ENCODE measurements around the gene TBL3. TPM values are rescaled to one million over a fixed set of nuclear protein-coding genes. Genes with fewer than 3 reads are reported as not detected.
"Not testable (repeated sequence)": the region's sequence is repeated elsewhere in the genome, so short reads cannot be mapped to it uniquely, and the experiment has no call there.

Gene TBL3
- total and polyA plus RNA-seq, 4 donors = 12.9 to 39.0 (median 31.7) TPM

DNA sequence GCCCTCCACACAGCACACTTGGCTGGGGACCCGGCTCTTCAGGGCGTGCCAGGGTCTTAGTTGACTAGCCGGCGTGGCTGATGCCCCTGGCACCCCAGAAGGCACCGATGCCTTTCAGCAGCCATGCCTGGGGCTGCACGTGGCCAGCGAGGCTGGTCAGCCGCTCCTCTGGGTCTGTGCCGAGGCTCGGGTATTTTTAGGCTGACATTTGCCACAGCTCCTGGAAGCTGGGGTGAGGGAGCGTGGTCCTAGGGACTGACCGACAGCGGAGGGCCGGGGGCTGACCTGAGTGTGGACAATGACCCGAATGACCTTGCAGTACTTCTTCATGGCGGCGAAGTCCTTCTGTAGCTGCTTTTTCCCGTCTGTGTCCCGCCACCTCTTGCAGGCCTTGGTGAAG, 21.3 kb upstream of the TBL3 start:
- H3K27me3 ChIP-seq (ENCODE audit: control insufficient read depth, insufficient read depth, low read length) = no peaks in the 10 kb centered on the region
- 87% methylated on average over 19 of the region's 19 CpGs for WGBS (ENCODE audit: insufficient coverage)
- no peaks in the 10 kb centered on the region for H3K4me1 ChIP-seq (ENCODE audit: control insufficient read depth, insufficient read depth, low read length)
- H3K27ac ChIP-seq (ENCODE audit: low read depth, low read length) = no peak overlapping the region
- H3K4me3 ChIP-seq (ENCODE audit: low read depth, low read length) = no peak overlapping the region
- peaks cover 3% of the 10 kb centered on the region for H3K36me3 ChIP-seq (ENCODE audit: control insufficient read depth, insufficient read depth, low read length)
- no peak for DNase-seq (ENCODE audit: low read depth in 4 of 6, low spot score in 6 of 6)
- no peaks in the 10 kb centered on the region for H3K9me3 ChIP-seq (ENCODE audit: control insufficient read depth, insufficient read depth, low read length)

DNA sequence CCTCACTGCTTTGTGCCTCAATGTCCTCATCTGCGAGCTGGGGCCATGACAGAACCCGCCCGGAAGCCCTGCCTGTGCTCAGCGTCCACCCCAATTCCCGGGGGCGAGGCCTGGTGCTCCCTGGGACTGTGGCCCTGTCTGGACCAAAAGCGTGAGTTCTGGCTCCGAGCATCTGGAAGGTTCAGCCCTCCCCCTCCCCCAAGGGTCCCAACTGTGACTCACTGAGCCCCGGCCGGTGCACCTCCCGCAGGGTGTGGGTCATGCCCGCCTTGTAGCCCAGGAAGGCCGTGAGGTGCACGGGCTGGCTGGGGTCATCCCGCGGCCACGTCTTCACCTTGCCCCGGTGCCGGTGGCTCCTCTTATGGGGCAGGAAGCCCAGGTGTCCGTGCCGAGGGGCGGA, 18.1 kb upstream of the TBL3 start:
- WGBS (ENCODE audit: insufficient coverage) = 92% methylated on average over 19 of the region's 22 CpGs
- Histone ChIP-seq H3K27me3 (ENCODE audit: control insufficient read depth, insufficient read depth, low read length) (no peaks in the 10 kb centered on the region), H3K4me3 (ENCODE audit: low read depth, low read length) (no peak overlapping the region), H3K27ac (ENCODE audit: low read depth, low read length) (no peak overlapping the region), H3K9me3 (ENCODE audit: control insufficient read depth, insufficient read depth, low read length) (no peaks in the 10 kb centered on the region), H3K36me3 (ENCODE audit: control insufficient read depth, insufficient read depth, low read length) (no peaks in the 10 kb centered on the region), H3K4me1 (ENCODE audit: control insufficient read depth, insufficient read depth, low read length) (peaks cover 2% of the 10 kb centered on the region)
- no peak for DNase-seq (ENCODE audit: low read depth in 4 of 6, low spot score in 6 of 6)

DNA sequence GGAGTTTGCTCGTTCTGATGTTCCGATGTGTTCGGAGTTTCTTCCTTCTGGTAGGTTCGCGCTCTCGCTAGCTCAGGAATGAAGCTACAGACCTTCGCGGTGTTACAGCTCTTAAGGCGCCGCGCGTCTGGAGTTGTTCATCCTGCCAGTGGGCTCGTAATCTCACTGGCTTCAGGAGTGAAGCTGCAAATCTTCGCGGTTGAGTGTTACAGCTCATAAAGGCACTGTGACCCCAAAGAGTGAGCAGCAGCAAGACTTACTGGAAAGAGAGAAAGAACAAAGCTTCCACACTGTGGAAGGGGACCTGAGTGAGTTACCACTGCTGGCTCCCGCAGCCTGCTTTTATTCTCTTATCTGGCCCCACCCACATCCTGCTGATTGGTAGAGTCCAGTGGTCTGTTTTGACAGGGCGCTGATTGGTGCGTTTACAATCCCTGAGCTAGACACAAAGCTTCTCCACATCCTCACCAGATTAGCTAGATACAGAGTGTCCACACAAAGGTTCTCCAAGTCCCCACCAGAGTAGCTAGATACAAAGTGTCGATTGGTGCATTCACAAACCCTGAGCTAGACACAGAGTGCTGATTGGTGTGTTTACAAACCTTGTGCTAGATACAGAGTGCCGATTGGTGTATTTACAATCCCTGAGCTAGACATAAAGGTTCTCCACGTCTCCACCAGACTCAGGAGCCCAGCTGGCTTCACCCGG, 14.3 kb upstream of the TBL3 start:
- H3K4me3 ChIP-seq (ENCODE audit: low read depth, low read length); H3K9me3 ChIP-seq (ENCODE audit: control insufficient read depth, insufficient read depth, low read length); H3K27ac ChIP-seq (ENCODE audit: low read depth, low read length); DNase-seq (ENCODE audit: low read depth in 4 of 6, low spot score in 6 of 6); H3K27me3 ChIP-seq (ENCODE audit: control insufficient read depth, insufficient read depth, low read length): not testable (repeated sequence)
- 92% methylated on average over 18 of the region's 22 CpGs for WGBS (ENCODE audit: insufficient coverage)
- Histone ChIP-seq H3K4me1 (ENCODE audit: control insufficient read depth, insufficient read depth, low read length) (peaks cover 26% of the 10 kb centered on the region), H3K36me3 (ENCODE audit: control insufficient read depth, insufficient read depth, low read length) (peaks cover 11% of the 10 kb centered on the region)

DNA sequence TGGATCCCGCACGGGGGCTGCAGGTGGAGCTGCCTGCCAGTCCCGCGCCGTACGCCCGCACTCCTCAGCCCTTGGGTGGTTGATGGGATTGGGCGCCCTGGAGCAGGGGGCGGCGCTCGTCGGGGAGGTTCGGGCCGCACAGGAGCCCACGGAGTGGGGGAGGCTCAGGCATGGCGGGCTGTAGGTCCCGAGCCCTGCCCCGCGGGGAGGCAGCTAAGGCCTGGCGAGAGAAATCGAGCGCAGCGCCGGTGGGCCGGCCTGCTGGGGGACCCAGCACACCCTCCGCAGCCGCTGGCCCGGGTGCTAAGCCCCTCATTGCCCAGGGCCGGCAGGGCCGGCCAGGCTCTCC, 13.7 kb upstream of the TBL3 start:
- Histone ChIP-seq H3K4me1 (ENCODE audit: control insufficient read depth, insufficient read depth, low read length) (peaks cover 31% of the 10 kb centered on the region), H3K36me3 (ENCODE audit: control insufficient read depth, insufficient read depth, low read length) (peaks cover 16% of the 10 kb centered on the region)
- WGBS (ENCODE audit: insufficient coverage) = 61% methylated on average over 30 of the region's 30 CpGs
- not testable (repeated sequence) for H3K27ac ChIP-seq (ENCODE audit: low read depth, low read length); H3K9me3 ChIP-seq (ENCODE audit: control insufficient read depth, insufficient read depth, low read length); H3K4me3 ChIP-seq (ENCODE audit: low read depth, low read length); H3K27me3 ChIP-seq (ENCODE audit: control insufficient read depth, insufficient read depth, low read length); DNase-seq (ENCODE audit: low read depth in 4 of 6, low spot score in 6 of 6)

DNA sequence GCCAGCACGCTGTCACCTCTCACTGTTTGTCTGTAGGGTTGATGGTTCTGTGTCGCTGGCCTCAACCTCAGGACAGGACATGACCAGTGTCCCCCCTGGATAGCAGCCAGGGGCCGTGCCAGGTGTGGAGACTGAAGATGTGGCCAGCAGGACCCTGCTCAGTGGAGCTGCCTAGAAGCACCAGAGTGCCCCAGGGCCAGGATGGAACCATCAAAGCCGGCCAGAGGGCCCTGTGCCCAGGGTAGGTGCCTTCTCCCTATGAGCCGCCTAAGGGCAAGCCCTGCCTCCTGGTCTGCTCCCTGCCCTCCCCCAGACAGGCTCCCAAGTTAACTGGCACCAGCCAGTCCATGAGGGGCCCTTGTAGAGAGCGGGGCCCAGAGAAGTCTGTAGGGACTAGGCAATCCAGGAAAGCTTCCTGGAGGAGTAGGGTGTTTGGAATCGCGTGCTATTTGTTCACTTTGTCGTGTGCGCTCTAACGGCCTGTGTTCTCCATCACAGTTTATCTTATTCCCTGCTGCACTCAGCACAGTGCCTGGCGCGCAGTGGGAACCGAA, 13.1 kb upstream of the TBL3 start:
- 36% methylated on average over 11 of the region's 14 CpGs for WGBS (ENCODE audit: insufficient coverage)
- DNase-seq (ENCODE audit: low read depth in 4 of 6, low spot score in 6 of 6) = no peak
- Histone ChIP-seq H3K36me3 (ENCODE audit: control insufficient read depth, insufficient read depth, low read length) (peaks cover 21% of the 10 kb centered on the region), H3K4me1 (ENCODE audit: control insufficient read depth, insufficient read depth, low read length) (peaks cover 38% of the 10 kb centered on the region), H3K27me3 (ENCODE audit: control insufficient read depth, insufficient read depth, low read length) (no peaks in the 10 kb centered on the region), H3K9me3 (ENCODE audit: control insufficient read depth, insufficient read depth, low read length) (no peaks in the 10 kb centered on the region), H3K4me3 (ENCODE audit: low read depth, low read length) (peak overlapping the region; percentile 21), H3K27ac (ENCODE audit: low read depth, low read length) (no peak overlapping the region)

DNA sequence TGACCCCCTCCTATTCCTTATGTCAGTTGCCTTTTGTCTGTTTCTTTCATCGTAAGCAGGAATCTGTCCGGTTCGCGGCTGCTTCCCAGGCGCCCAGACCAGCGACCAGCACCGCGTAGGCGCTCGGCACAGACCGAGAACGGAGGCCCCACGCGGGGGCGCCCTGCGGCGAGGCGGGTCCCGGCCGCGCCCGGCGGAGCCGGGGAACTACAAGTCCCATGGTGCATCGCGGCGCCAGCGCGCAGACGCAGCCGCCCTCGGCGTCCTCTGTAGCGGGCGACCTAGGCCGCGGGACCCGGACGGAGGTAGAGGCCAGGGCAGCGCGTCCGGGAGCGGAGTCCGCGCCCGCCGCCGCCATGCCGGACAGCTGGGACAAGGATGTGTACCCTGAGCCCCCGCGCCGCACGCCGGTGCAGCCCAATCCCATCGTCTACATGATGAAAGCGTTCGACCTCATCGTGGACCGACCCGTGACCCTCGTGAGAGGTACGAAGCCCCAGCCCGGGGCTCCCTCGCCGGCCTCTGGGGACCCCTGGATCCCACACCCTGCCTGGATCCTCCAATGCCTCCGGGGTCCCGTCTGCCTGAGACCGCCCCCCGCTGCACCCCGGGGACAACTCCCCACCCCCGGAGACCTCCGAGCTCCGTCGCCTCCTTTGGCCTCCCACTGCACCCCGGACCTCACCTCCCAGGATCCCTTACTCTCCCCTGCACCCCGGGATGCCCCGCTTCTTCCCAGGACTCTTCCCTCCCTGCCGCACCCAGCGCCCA, 12.4 kb upstream of the TBL3 start, which contains the start of gene NDUFB10:
Gene NDUFB10, plus strand, starts transcription at position 270 of the 771 bp plus-strand sequence. Its CDS starts 87 bp downstream, at position 357.
- Histone ChIP-seq H3K27ac (ENCODE audit: low read depth, low read length) (peak within 1 kb of the TSS; percentile 40), H3K4me1 (ENCODE audit: control insufficient read depth, insufficient read depth, low read length) (peaks cover 42% of the 10 kb centered on the region), H3K9me3 (ENCODE audit: control insufficient read depth, insufficient read depth, low read length) (no peaks in the 10 kb centered on the region), H3K36me3 (ENCODE audit: control insufficient read depth, insufficient read depth, low read length) (peaks cover 25% of the 10 kb centered on the region), H3K4me3 (ENCODE audit: low read depth, low read length) (peak within 1 kb of the TSS; percentile 85), H3K27me3 (ENCODE audit: control insufficient read depth, insufficient read depth, low read length) (no peaks in the 10 kb centered on the region)
- DNase-seq (ENCODE audit: low read depth in 4 of 6, low spot score in 6 of 6) = peak in 4 of 6 donors; percentile 68 to 95 (median 84)
- under 1% methylated on average over 79 of the region's 79 CpGs for WGBS (ENCODE audit: insufficient coverage)

DNA sequence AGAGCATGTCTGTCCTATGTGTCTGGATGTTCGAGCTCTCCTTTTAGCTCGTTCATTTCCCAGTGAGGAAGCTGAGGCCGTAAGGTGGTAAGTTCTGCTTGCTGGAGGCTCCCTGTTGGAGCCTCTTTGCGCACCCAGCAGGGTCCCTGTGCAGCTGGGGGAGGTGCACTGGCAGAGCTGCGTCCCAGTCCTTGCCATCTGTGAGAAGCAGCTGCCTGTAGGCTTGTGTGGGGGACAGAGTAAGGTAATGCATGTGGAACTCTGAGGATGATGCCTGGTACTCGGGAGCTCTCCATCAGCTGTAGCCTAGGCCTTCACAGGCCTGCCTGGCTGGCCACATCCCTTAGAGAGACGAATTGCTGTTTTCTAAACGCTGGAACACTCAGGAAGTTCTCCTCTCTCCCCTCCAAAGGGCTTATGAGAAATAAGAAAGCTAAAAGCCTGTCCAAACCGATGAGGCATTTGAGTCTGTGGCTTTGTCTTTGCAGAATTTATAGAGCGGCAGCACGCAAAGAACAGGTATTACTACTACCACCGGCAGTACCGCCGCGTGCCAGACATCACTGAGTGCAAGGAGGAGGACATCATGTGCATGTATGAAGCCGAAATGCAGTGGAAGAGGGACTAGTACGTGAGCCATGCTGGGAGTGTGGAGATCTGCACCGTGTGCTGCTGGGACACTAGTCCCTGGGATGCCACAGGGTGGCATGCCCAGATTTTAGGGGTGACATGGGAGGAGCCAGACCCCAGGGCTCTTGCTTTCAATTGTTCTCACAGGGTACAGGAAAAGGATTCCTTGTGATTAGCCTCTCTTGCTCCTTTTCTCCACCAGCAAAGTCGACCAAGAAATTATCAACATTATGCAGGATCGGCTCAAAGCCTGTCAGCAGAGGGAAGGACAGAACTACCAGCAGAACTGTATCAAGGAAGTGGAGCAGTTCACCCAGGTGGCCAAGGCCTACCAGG, 10.9 kb upstream of the TBL3 start:
- H3K27ac ChIP-seq (ENCODE audit: low read depth, low read length) = no peak overlapping the region

DNA sequence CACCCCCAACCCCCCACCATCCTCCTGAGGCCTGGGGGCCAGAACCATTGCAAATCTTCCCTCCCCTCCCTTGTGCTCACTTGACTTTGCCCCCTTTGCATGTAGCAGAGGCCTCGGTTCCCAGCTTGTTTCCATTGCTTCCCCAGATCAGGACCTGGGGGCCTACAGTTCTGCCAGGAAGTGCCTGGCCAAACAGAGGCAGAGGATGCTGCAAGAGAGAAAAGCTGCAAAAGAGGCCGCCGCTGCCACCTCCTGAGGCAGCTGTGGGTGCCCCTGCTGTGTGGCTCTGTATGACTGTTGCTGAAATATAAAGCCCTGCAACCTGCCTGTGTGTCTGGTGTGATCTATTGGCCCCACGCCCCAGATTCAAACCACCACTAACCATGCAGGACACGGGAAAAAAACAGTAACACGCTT, 10.2 kb upstream of the TBL3 start:
- DNase-seq (ENCODE audit: low read depth in 4 of 6, low spot score in 6 of 6) = no peak
- 54% methylated on average over 3 of the region's 6 CpGs for WGBS (ENCODE audit: insufficient coverage)
- Histone ChIP-seq H3K27ac (ENCODE audit: low read depth, low read length) (no peak overlapping the region), H3K4me3 (ENCODE audit: low read depth, low read length) (no peak overlapping the region), H3K9me3 (ENCODE audit: control insufficient read depth, insufficient read depth, low read length) (no peaks in the 10 kb centered on the region), H3K27me3 (ENCODE audit: control insufficient read depth, insufficient read depth, low read length) (no peaks in the 10 kb centered on the region), H3K36me3 (ENCODE audit: control insufficient read depth, insufficient read depth, low read length) (peaks cover 31% of the 10 kb centered on the region), H3K4me1 (ENCODE audit: control insufficient read depth, insufficient read depth, low read length) (peaks cover 53% of the 10 kb centered on the region)

More for the DNA sequence above, 10.9 kb upstream of the TBL3 start:
- Histone ChIP-seq H3K36me3 (ENCODE audit: control insufficient read depth, insufficient read depth, low read length) (peaks cover 28% of the 10 kb centered on the region), H3K4me3 (ENCODE audit: low read depth, low read length) (peak overlapping the region; percentile 85), H3K9me3 (ENCODE audit: control insufficient read depth, insufficient read depth, low read length) (no peaks in the 10 kb centered on the region), H3K4me1 (ENCODE audit: control insufficient read depth, insufficient read depth, low read length) (peaks cover 50% of the 10 kb centered on the region), H3K27me3 (ENCODE audit: control insufficient read depth, insufficient read depth, low read length) (no peaks in the 10 kb centered on the region)
- 57% methylated on average over 16 of the region's 20 CpGs for WGBS (ENCODE audit: insufficient coverage)
- DNase-seq (ENCODE audit: low read depth in 4 of 6, low spot score in 6 of 6) = no peak
